Endothelial cell of umbilical vein (primary cell): ENCODE results near the gene NHLRC4. TPM values are rescaled to one million over a fixed set of nuclear protein-coding genes. Genes with fewer than 3 reads are reported as not detected.

Source experiments
- BruUV-seq: library from RNA; stranded (reverse); fragments of 400-500 nt; replicated peaks from 2 replicates; lab custom pipeline; 2021; lab: Mats Ljungman, UMichigan
- CTCF ChIA-PET: fragments of 300-600, 350-600 bp; sonication (Branson Sonifier 250); formaldehyde crosslinking; loops from one replicate; lab custom pipeline; 2021; ENCODE audit warnings: antibody characterized with exemption, inconsistent platforms; lab: Charles Lee
- POLR2A ChIA-PET: fragments of 300-600, 350-600 bp; sonication (Branson Sonifier 250); formaldehyde crosslinking; loops from one replicate; lab custom pipeline; 2021; ENCODE audit warnings: antibody characterized with exemption, inconsistent platforms; lab: Charles Lee
- DNase-seq: peaks from one replicate; pipeline ENCODE4 v3.0.0-alpha.2; 2011; ENCODE audit warnings: low read depth, low spot score
- FAIRE-seq: peaks from 2 replicates; lab custom pipeline; 2011; peaks lifted over from hg19 to GRCh38; lab: Jason Lieb, UNC
- H2AFZ ChIP-seq: 2 replicates; pipeline ENCODE4 v1.6.0; 2012; ENCODE audit warnings: low read depth, low read length, control low read depth, inconsistent platforms
- H3K27ac ChIP-seq: 2 replicates; pipeline ENCODE4 v1.5.1; 2011; ENCODE audit warnings: low read depth, mild to moderate bottlenecking, control low read depth, low read length, moderate library complexity; ENCODE audit not compliant: insufficient read depth
- H3K27me3 ChIP-seq, 2 experiments: 2 replicates each; pipeline versions ENCODE4 v1.6.0 to v1.6.1; 2011; ENCODE audit warnings: low read length in 2 of 2, mixed read lengths in 1 of 2; ENCODE audit not compliant: control insufficient read depth in 2 of 2, insufficient read depth in 2 of 2
- H3K36me3 ChIP-seq, 2 experiments: 2 replicates in 1 of 2; 3 replicates in 1 of 2; pipeline ENCODE4 v1.5.1; 2011; ENCODE audit warnings: low read length in 2 of 2, mild to moderate bottlenecking in 1 of 2, moderate library complexity in 1 of 2; ENCODE audit not compliant: control insufficient read depth in 2 of 2, insufficient read depth in 2 of 2; ENCODE audit errors: extremely low read depth in 1 of 2
- H3K4me1 ChIP-seq: 3 replicates; pipeline ENCODE4 v1.5.1; 2011; ENCODE audit warnings: mild to moderate bottlenecking, low read length; ENCODE audit not compliant: control insufficient read depth, insufficient read depth; ENCODE audit errors: extremely low read depth
- H3K4me2 ChIP-seq: 2 replicates; pipeline ENCODE4 v1.6.1; 2011; ENCODE audit warnings: low read length, control low read depth, mixed read lengths; ENCODE audit not compliant: insufficient read depth
- H3K4me3 ChIP-seq, 3 experiments: fragments of 200-600 bp in 1 of 3; sonication (generic), shearing (Covaris generic) in 1 of 3; replicated peaks in 1 of 3; 2 replicates each; pipeline ENCODE4 v1.5.1; 2011 to 2016; ENCODE audit warnings: control low read depth in 3 of 3, low read length in 3 of 3, mild to moderate bottlenecking in 2 of 3, inconsistent platforms in 1 of 3, low read depth in 1 of 3, moderate library complexity in 1 of 3; ENCODE audit not compliant: insufficient read depth in 1 of 3
- H3K79me2 ChIP-seq: 2 replicates; pipeline ENCODE4 v1.6.0; 2012; ENCODE audit warnings: low read length, inconsistent platforms; ENCODE audit not compliant: control insufficient read depth, insufficient read depth
- H3K9ac ChIP-seq: replicated peaks from 2 replicates; pipeline ENCODE3; 2011; ENCODE audit warnings: low read length, control low read depth; ENCODE audit not compliant: insufficient read depth; ENCODE audit errors: extremely low read depth
- H3K9me1 ChIP-seq: replicated peaks from 3 replicates; pipeline ENCODE4 v1.6.0; 2011; ENCODE audit warnings: mild to moderate bottlenecking, low read length; ENCODE audit not compliant: control insufficient read depth, insufficient read depth; ENCODE audit errors: extremely low read depth
- H3K9me3 ChIP-seq: replicated peaks from 2 replicates; pipeline ENCODE4 v1.5.1; 2012; ENCODE audit warnings: low read length, inconsistent platforms; ENCODE audit not compliant: control insufficient read depth, insufficient read depth
- H4K20me1 ChIP-seq: replicated peaks from 2 replicates; pipeline ENCODE3; 2011; ENCODE audit warnings: mild to moderate bottlenecking, low read length; ENCODE audit not compliant: control insufficient read depth, insufficient read depth; ENCODE audit errors: extremely low read depth
- EZH2 ChIP-seq: IDR thresholded peaks from 2 replicates; pipeline ENCODE4 v1.6.1; 2012; ENCODE audit warnings: borderline replicate concordance, low read depth, mild to moderate bottlenecking, moderate library complexity, low read length, inconsistent platforms; ENCODE audit not compliant: severe bottlenecking
- GATA2 ChIP-seq: IDR thresholded peaks from 2 replicates; pipeline ENCODE4 v1.7.0; 2011; ENCODE audit warnings: low read depth, mild to moderate bottlenecking, moderate library complexity, mixed read lengths, low read length; ENCODE audit not compliant: insufficient read length, insufficient read depth
- POLR2A ChIP-seq: IDR thresholded peaks from 2 replicates; pipeline ENCODE4 v1.6.1; 2012; ENCODE audit warnings: low read depth, mild to moderate bottlenecking, control low read depth, low read length
- POLR2AphosphoS5 ChIP-seq: IDR thresholded peaks from 2 replicates; pipeline ENCODE4 v1.6.1; 2012; ENCODE audit warnings: low read depth, mild to moderate bottlenecking, control low read depth, low read length, moderate library complexity; ENCODE audit not compliant: insufficient read depth
- dilution Hi-C: fragments of 300-500 bp; cut with MboI; formaldehyde crosslinking; loops from one replicate; pipeline ENCODE4 v1.15.0; 2019; ENCODE audit warnings: low sequenced_read_pairs; ENCODE audit not compliant: extremely low pct_ligation_motif_present
- intact Hi-C: fragments of 100-400 bp; cut with micrococcal nuclease; formaldehyde crosslinking; loops from one replicate; pipeline ENCODE4 v1.10.0; 2022
- polyA plus RNA-seq, 4 experiments: library from polyadenylated mRNA; depleted of rRNA in 3 of 4; stranded (reverse) in 3 of 4; unstranded in 1 of 4; fragments of >200 nt; gene quantifications; 2 replicates each; pipeline versions ENCODE4 v1.2.1 to v1.2.3, GENCODE V29; 2011 to 2012; ENCODE audit warnings: missing spikeins in 1 of 4
- total RNA-seq: library from RNA; stranded (reverse); gene quantifications from 2 replicates; pipeline ENCODE4 v1.2.3, GENCODE V29; 2021

NHLRC4 gene
- total and polyA plus RNA-seq, 2 donors (not counting 3 experiments of a cell fraction or from before 2014, with no cell fraction given): 0.73 to 0.94 TPM

DNA sequence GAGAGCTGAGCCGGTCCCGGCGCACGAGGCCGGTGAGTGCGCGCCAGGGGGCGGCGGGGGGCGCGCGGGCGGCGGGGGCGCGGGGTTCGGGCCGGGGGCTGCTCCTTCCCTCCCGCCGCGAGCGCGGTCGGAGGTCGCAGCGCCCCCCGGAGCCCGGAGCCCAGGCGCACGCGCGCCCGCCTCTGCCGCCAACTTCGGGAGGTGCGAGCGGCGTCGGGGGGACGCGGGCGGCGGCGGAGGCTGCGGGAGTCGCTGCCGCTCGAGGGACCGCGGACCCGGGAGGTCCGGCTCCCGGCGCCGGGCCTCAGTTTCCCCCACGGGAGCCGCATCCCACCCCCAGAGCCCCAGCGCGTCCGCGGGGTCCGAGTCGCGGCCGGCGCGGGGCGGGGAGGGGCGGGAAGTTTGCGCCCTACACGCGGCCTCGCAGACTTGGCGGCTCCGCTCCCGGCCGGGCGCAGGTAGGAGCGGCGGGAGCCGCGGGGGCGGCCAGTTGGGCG is 6.6 kb upstream of the NHLRC4 start, which contains the start of gene PRR35:
Gene PRR35 (plus strand): TSS at position 191 of the 497 bp plus-strand sequence. CDS start 2,901 bp downstream, outside the sequence.
- H3K79me2 ChIP-seq: no peaks in the 10 kb centered on the region
- no peaks in the 10 kb centered on the region for H4K20me1 ChIP-seq
- H3K4me1 ChIP-seq: no peaks in the 10 kb centered on the region
- no peak within 1 kb of the TSS for H3K4me3 ChIP-seq
- no TSS peak for BruUV-seq
- H3K27ac ChIP-seq: no peak within 1 kb of the TSS
- no peaks in the 10 kb centered on the region for H3K36me3 ChIP-seq
- no peaks in the 10 kb centered on the region for H3K9me1 ChIP-seq
- TF ChIP-seq EZH2 (peak; percentile 90), POLR2A (no peak)
- no peak within 1 kb of the TSS for H3K9ac ChIP-seq
- ChIA-PET POLR2A (no interaction called here), CTCF (no interaction called here)
- FAIRE-seq: no peak
- H2AFZ ChIP-seq: no peak within 1 kb of the TSS
- dilution Hi-C loops (no loop called here), intact Hi-C loops (no loop called here)
- no peaks in the 10 kb centered on the region for H3K9me3 ChIP-seq
- no peak within 1 kb of the TSS for H3K4me2 ChIP-seq
- no peak for DNase-seq
- peaks cover 14 to 19% of the 10 kb centered on the region in 2 experiments for H3K27me3 ChIP-seq

DNA sequence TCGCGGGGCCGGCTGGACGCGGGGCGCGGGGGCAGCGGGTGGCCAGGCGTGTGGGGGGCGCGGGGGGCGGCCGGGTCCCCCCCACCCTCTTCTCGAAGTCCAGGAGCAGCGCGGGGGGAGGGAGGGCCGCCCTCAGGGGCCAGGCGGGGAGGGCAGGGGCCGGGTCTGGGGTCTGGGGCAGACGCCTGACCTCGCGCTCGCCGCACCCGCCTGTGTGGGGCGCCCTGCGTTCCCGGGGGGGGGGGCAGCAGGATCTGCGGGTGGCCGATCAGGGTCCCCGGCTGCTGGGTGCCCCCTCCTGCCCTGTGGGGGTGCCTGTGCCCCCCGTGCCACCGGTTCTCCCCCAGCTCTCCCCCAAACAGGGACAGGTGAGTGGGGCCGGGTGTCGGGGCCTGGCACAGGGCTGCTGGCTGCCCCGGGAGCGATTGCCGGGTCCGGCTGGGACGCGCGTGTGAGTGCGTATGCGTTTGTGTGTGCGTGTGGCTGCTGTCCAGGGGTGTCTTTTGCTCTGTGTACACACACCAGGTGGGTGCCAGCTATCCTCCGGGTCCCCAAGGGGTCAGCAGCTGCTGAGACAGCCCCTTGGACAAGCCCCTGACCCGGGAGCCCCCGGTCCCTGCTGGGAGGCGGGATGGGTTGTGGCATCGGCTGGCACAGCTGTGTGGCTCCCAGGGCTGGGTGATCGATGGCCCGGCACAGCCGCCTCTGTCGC is 5.9 kb upstream of the NHLRC4 start:
- dilution Hi-C loops (no loop called here), intact Hi-C loops (no loop called here)
- H3K9ac ChIP-seq: no peak overlapping the region
- ChIA-PET CTCF (no interaction called here), POLR2A (no interaction called here)
- H3K36me3 ChIP-seq: no peaks in the 10 kb centered on the region
- H3K4me2 ChIP-seq: no peak overlapping the region
- FAIRE-seq (no peak), DNase-seq (no peak)
- no peak for TF ChIP-seq GATA2
- TF ChIP-seq POLR2AphosphoS5: no peak
- peak; percentile 89 for TF ChIP-seq EZH2
- TF ChIP-seq POLR2A: no peak
- no peaks in the 10 kb centered on the region for H3K9me3 ChIP-seq
- H3K9me1 ChIP-seq: no peaks in the 10 kb centered on the region
- no peak overlapping the region for H2AFZ ChIP-seq
- no peaks in the 10 kb centered on the region for H3K79me2 ChIP-seq
- no TSS peak for BruUV-seq
- H3K27me3 ChIP-seq: peaks cover 14 to 19% of the 10 kb centered on the region in 2 experiments
- H4K20me1 ChIP-seq: no peaks in the 10 kb centered on the region
- H3K4me1 ChIP-seq: no peaks in the 10 kb centered on the region
- H3K27ac ChIP-seq: no peak overlapping the region
- no peak overlapping the region for H3K4me3 ChIP-seq
